GM18511 (cell line): ENCODE measurements around the gene TMEM141.
"Not testable (repeated sequence)": the region's sequence is repeated elsewhere in the genome, so short reads cannot be mapped to it uniquely, and the experiment has no call there.

Experiments
- ATAC-seq: cut with Tn5 transposase; IDR thresholded peaks from one replicate; pipeline ENCODE4 v1.9.1; 2021; ENCODE audit warnings: mild to moderate bottlenecking, moderate library complexity; ENCODE audit not compliant: unreplicated experiment

Gene TMEM141

GRCh38 chr9:136755302-136756133 is 35.6 kb upstream of the TMEM141 start:
- not testable (repeated sequence) for ATAC-seq

DNA sequence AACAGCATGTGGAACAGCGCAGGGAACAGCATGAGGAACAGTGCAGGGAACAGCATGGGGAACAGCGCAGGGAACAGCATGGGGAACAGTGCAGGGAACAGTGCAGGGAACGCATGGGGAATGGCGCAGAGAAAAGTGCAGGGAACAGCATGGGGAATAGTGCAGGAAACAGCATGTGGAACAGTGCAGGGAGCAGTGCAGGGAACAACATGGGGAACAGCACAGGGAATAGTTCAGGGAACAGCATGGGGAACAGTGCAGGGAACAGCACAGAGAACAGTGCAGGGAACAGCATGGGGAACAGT is 35.1 kb upstream of the TMEM141 start:
- ATAC-seq, result no peak

DNA sequence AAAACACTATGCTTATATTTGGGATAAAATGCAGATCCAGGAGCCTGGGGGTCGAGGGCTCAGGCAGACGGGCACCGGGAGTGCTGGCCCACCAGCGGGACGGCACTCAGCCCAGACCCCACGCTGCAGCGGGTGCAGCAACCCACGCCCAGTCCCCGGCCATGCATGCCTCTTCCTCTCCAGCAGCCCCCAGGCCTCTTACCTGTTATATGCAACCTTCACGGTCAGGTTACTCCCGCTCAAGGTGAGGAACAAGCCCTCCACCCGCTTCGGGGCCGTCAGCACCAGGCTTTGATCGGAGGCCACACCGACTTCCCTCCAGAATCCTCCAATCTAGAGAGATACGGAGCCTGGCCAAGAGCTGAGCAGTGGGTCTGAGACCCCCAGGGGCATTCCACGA is 34.3 kb upstream of the TMEM141 start:
- no peak for ATAC-seq

GRCh38 chr9:136757328-136757727 is 33.8 kb upstream of the TMEM141 start:
- no peak for ATAC-seq

- no peak for ATAC-seq
These were observed 33.4 kb upstream of the TMEM141 start for GRCh38 chr9:136757751-136758140.

DNA sequence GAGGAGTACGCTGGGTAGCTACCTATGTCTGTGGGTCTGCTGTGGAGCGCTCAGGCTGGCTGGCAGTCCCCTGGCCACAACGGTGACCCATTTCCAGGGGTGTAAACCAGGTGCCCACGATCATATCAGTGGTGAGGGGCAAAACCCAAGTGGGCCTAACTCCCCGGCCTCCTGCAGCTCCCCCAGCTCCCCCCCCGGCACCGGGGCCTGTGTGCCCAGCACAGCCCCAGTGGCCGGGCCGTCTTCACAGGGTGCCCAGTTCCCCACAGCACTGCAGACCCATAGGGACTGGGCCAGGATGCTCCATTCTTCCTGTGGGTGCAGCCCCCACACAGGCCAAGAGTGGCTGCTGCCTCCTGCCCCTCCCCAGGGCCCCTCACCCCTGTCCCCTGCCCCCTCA is 32.1 kb upstream of the TMEM141 start:
- ATAC-seq, result no peak

DNA sequence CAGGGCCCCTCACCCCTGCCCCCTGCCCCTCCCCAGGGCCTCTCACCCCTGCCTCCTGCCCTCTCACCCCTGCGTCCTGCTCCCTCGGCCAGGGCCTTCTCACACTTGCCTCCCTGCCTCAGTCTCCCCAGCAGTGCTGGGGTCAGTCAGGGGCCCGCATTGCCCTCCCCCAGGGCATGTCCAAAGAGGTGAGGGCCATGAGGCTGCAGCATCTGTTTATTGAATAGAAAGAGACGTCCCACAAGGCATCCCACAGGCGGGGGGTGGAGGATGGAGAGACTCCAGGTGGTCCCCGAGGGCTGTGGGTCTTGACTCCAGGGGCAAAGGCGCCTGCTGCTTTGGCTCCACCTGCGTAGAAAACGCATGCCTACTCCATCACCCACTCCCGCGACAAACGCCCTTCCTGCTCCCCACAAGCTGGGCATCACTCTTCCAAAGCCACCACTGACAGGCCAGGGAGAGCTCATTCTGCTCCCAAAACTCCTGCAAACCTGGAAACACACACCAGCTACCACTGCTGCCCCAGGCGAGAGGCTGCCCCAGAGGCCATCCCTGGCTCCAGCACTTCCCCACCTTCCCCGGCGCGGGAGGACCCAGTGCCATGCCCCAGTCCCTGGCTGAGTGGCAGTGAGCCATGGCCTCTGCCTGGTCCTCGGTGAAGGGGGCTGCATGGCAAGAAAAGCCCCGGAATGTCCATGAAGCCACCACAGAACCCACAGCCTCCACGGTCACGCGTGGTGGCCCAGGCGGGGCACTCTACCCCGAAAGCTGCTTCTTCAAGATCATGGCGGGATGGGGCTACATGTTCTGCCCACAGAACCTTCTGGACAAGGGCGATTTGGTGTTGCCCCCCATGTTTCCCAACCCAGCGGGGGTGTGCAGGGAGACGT is 31.5 kb upstream of the TMEM141 start:
- ATAC-seq, result no peak

DNA sequence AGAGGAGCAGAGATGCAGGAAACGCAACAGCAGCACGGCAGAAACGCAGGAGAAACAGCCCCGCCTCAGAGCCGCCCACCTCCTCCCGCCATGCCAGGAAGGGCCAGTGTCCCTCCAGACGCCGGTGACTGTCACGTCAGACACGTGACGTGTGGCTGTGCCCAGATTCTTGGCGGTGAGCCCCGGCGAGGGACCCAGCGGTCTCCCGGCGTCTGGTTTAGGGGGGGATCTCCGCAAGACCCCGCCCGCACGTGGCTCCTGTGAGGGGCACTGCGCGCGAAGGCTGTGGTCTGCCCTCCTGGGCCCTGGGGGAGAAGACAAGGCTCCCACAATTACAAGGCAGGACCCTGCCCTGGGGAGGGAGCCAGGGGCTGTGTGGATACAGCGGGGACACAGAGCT is 30.7 kb upstream of the TMEM141 start:
- no peak for ATAC-seq

- not testable (repeated sequence) for ATAC-seq
These were observed 30.2 kb upstream of the TMEM141 start for GRCh38 chr9:136760834-136761544.

- no peak for ATAC-seq
These were observed 29.6 kb upstream of the TMEM141 start for GRCh38 chr9:136761545-136761981.

- no peak for ATAC-seq
These were observed 28.9 kb upstream of the TMEM141 start for GRCh38 chr9:136762221-136762691.

GRCh38 chr9:136762915-136763648 is 28.1 kb upstream of the TMEM141 start:
- no peak for ATAC-seq

DNA sequence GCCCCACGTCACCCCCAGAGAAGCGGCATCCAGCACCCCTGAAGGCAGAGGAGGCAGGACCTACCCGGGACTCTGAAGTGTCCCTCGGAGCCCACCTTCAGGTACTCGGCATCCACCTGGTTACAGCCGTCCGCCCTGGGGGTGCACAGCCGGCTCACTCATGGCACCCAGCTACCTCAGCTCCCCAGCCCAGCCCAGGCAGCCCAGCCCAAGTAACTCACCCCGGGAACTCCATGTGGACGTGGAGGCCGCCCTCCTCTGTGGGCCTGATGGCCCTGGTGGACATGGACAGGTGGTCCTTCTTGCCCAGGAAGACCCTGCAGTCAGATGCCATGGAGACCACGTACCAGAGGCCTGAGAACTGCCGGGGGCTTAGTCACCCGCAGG is 27.5 kb upstream of the TMEM141 start:
- no peak for ATAC-seq

- ATAC-seq, result no peak
These were observed 26.7 kb upstream of the TMEM141 start, which contains the start of gene LCN15 for GRCh38 chr9:136764301-136764891. Gene LCN15 (minus strand): TSS chr9:136764518. CDS start chr9:136764488, 30 bp downstream.

- no peak for ATAC-seq
These were observed 26.1 kb upstream of the TMEM141 start for GRCh38 chr9:136765041-136765440.

- ATAC-seq, result peak; percentile 70
These were observed 25.3 kb upstream of the TMEM141 start for GRCh38 chr9:136765745-136766409.

DNA sequence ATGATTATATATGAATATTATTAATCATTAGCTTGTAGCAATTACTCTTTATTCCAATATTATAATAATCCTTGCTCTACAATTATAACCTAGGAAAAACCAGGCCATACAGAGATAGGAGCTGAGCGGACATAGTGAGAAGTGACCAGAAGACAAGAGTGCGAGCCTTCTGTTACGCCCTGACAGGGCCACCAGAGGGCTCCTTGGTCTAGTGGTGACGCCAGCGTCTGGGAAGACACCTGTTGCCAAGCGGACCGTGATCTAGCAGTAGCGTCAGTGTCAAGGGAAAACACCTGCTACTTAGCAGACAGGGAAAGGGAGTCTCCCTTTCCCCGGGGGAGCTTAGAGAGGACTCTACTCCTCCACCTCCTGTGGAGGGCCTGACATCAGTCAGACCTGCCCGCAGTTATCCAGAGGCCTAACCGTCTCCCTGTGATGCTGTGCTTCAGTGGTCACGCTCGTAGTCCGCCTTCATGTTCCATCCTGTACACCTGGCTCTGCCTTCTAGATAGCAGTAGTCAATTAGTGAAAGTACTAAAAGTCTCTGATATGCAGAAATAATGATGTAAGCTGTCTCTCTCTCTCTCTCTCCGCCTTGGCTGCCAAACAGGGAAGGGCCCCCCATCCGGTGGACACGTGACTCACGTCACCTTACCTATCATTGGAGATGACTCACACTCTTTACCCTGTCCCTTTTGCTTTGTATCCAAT is 24.6 kb upstream of the TMEM141 start:
- not testable (repeated sequence) for ATAC-seq

DNA sequence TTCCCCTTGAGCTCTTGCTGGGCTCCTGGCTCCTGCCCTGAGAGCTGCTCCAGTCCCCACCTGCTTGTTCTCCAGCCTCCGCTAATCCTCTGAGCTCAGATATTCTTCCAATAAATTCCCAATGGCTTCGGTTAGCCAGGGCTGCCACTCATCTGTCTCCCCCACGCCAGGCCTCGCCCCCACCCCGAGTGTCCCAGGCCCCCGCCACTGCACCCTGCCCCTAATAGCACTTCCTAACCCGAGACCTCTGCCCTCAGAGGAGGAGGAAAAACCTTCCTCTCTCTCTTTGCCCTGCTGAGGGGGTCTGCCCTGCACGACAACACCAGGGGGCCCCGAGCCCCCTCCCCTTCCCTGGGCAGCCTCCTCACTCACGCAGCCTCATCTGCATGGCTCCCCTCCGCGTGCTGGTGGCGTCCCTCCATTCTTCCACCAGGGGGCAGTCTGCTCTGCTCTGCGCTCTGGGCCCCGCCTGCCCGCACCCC is 21.4 kb upstream of the TMEM141 start:
- ATAC-seq, result no peak

- no peak for ATAC-seq
These were observed 19.2 kb upstream of the TMEM141 start for GRCh38 chr9:136771907-136772415.
